Kidney epithelial cell (primary cell): ENCODE measurements around the gene SUGCT. TPM values are rescaled to one million over a fixed set of nuclear protein-coding genes. Genes with fewer than 3 reads are reported as not detected.

Experiments used
- DNase-seq: peaks from one replicate; pipeline ENCODE4 v3.0.0-alpha.2; 2010; ENCODE audit warnings: low read depth
- H3K27me3 ChIP-seq: 2 replicates; pipeline ENCODE4 v1.6.0; 2011; ENCODE audit warnings: low read length; ENCODE audit not compliant: control insufficient read depth, insufficient read depth
- H3K36me3 ChIP-seq: 2 replicates; pipeline ENCODE4 v1.5.1; 2011; ENCODE audit warnings: low read length; ENCODE audit not compliant: control insufficient read depth, insufficient read depth
- H3K4me3 ChIP-seq: 2 replicates; pipeline ENCODE4 v1.5.1; 2011; ENCODE audit warnings: low read depth, mild to moderate bottlenecking, control low read depth, low read length
- CTCF ChIP-seq: IDR thresholded peaks from 2 replicates; pipeline ENCODE4 v1.5.1; 2011; ENCODE audit warnings: mild to moderate bottlenecking, moderate library complexity, low read length, control low read depth, inconsistent platforms; ENCODE audit not compliant: insufficient read depth, poor library complexity, severe bottlenecking
- total RNA-seq: library from RNA; depleted of rRNA; stranded (reverse); fragments of >200 nt; gene quantifications from 2 replicates; pipeline ENCODE4 v1.2.3, GENCODE V29; 2015

SUGCT gene
- total RNA-seq, 1 donor from 2014 or later: 4.0 TPM

GRCh38 chr7:40175725-40176510, 41.1 kb downstream of the SUGCT start:
- Histone ChIP-seq H3K4me3 (no peak overlapping the region), H3K36me3 (no peaks in the 10 kb centered on the region), H3K27me3 (no peaks in the 10 kb centered on the region)
- no peak for TF ChIP-seq CTCF
- no peak for DNase-seq

GRCh38 chr7:40177071-40177470, 42.3 kb downstream of the SUGCT start:
- no peak for DNase-seq
- no peak overlapping the region for H3K4me3 ChIP-seq
- no peaks in the 10 kb centered on the region for H3K27me3 ChIP-seq
- H3K36me3 ChIP-seq: no peaks in the 10 kb centered on the region
- no peak for TF ChIP-seq CTCF

- no peaks in the 10 kb centered on the region for H3K27me3 ChIP-seq
- no peak for TF ChIP-seq CTCF
- no peak overlapping the region for H3K4me3 ChIP-seq
- H3K36me3 ChIP-seq: no peaks in the 10 kb centered on the region
- DNase-seq: no peak
Observed at GRCh38 chr7:40182452-40182851, 47.6 kb downstream of the SUGCT start.

DNA sequence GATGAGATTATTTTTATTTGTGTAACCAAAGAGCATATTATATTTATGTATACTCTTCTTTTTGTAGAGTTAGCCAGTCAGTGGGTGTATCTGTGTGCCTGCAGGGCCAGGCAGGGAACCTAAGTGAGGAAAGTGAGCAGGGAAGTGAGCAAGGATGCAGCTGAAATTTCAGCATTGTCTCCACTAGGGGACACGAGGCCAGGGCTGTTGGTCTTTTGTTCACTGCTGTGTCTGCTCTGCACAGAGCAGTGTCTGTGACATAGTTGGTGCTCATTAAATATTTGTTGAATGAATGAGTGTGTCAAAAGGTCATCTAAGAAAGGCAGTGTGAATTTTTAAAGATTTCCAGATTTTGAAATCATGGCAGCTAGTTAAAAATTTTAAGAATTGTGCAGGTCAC, 51.8 kb downstream of the SUGCT start:
- H3K27me3 ChIP-seq: no peaks in the 10 kb centered on the region
- TF ChIP-seq CTCF: no peak

DNA sequence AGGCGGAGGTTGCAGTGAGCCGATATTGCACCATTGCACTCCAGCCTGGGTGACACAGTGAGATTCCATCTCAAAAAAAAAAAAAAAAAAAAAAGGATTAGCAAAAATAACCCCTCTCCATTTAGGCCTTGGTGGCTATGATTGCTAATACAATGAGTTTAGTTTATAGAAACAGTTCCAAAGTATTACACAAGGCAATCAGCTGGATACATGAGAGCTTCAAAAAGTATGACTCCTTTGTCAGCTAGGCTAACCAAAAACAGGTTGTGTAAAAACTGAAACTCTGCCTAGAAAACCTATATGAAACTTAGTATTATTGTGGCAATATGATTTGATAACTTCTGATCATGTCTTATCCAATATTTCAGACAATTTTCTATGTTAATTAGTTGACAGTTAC, 57.2 kb downstream of the SUGCT start:
- no peak overlapping the region for H3K4me3 ChIP-seq
- no peak for DNase-seq
- no peak for TF ChIP-seq CTCF
- H3K36me3 ChIP-seq: no peaks in the 10 kb centered on the region
- no peaks in the 10 kb centered on the region for H3K27me3 ChIP-seq

More for the DNA sequence above, 51.8 kb downstream of the SUGCT start:
- Histone ChIP-seq H3K36me3 (no peaks in the 10 kb centered on the region), H3K4me3 (no peak overlapping the region)
- DNase-seq: no peak

DNA sequence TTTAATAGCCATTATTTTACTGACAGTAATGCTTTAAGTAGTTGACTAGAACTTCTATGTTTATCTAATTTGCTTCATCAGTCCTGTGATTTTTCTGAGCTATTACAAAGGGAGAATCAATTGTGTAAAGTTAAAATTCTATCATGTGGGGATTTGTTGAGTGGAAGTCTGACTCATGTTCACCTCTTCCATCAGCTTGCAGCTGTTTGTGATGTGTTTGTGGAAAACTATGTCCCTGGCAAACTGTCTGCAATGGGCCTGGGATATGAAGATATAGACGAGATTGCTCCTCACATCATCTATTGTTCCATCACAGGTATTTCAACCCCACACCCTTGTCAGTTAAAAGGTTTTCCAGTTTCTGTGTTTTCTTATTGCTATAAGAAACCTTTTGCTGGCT, 59.9 kb downstream of the SUGCT start:
- no peak for DNase-seq
- no peaks in the 10 kb centered on the region for H3K36me3 ChIP-seq
- H3K27me3 ChIP-seq: no peaks in the 10 kb centered on the region
- no peak overlapping the region for H3K4me3 ChIP-seq
- no peak for TF ChIP-seq CTCF
